GM13976 (cell line): ENCODE measurements around the gene HAUS3.
A peak's percentile ranks its signal among the peaks of the same experiment; 100 is the strongest.

Source experiments
- DNase-seq: peaks from one replicate; pipeline ENCODE4 v3.0.0; 2012; ENCODE audit warnings: low spot score
- CTCF ChIP-seq: IDR thresholded peaks from 2 replicates; pipeline ENCODE4 v1.5.1; 2012; ENCODE audit warnings: borderline replicate concordance, mild to moderate bottlenecking; ENCODE audit not compliant: insufficient read depth; ENCODE audit errors: extremely low read depth, missing control alignments, control extremely low read depth
- in situ Hi-C: fragments of 300-500 bp; cut with MboI; formaldehyde crosslinking; loops from one replicate; pipeline ENCODE4 v1.12.0; 2022; ENCODE audit warnings: low sequenced_read_pairs, mixed read lengths, inconsistent platforms; ENCODE audit not compliant: unreplicated experiment

HAUS3 gene

GRCh38 chr4:2248044-2248780, 6.3 kb upstream of the HAUS3 start:
- no peak for TF ChIP-seq CTCF
- in situ Hi-C loops: no loop called here
- peak; percentile 18 for DNase-seq

DNA sequence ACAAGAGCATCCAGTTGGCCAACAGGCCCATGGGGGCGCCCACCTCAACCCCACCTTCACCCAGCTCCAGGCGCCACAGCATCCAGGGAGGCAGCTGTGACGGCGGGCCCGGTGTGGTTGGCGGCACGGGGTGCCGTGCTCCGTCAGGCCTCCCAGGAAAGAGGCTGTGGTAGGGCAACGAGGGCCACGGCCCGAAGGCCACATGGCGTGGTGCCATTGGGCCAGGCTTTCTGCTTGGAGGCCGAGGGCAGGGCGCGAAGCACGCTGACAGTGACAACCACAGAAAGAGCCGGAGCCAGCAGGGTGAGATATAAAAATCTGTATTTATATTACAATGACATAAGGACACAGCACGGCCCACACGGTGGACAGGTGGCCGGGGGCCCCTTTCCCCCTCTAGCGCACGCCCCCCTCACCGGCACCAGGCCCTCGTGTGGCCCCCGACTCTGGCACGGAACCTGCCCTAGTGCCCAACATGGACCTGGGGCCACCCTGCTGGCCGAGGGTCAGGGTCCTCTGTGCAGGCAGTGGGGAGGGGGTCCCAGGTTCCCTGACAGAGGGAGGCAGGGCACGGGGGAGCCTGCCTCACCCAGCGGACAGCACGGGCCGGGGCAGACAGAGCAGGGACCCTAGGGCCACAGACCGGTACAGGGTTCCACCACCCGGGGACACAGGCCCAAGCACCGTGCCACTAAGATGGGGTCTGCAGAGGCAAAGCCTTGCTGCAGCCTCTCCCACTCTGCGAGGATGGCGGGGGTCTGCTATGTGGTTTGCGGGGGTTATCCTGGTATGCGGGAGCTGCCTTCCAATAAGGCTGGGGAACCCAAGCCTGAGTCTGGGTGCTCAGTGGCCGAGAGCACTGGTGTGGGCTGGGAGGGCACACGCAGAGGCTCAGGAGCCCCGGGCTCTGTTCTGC, 5.5 kb upstream of the HAUS3 start:
- in situ Hi-C loops: no loop called here
- no peak for TF ChIP-seq CTCF
- peak; percentile 15 for DNase-seq

- TF ChIP-seq CTCF: no peak
- DNase-seq: peak; percentile 21
- in situ Hi-C loops: no loop called here
These were observed 4.6 kb upstream of the HAUS3 start for GRCh38 chr4:2246384-2247127.

GRCh38 chr4:2245787-2246275, 3.9 kb upstream of the HAUS3 start:
- TF ChIP-seq CTCF: no peak
- peak; percentile 5 for DNase-seq
- in situ Hi-C loops: no loop called here

DNA sequence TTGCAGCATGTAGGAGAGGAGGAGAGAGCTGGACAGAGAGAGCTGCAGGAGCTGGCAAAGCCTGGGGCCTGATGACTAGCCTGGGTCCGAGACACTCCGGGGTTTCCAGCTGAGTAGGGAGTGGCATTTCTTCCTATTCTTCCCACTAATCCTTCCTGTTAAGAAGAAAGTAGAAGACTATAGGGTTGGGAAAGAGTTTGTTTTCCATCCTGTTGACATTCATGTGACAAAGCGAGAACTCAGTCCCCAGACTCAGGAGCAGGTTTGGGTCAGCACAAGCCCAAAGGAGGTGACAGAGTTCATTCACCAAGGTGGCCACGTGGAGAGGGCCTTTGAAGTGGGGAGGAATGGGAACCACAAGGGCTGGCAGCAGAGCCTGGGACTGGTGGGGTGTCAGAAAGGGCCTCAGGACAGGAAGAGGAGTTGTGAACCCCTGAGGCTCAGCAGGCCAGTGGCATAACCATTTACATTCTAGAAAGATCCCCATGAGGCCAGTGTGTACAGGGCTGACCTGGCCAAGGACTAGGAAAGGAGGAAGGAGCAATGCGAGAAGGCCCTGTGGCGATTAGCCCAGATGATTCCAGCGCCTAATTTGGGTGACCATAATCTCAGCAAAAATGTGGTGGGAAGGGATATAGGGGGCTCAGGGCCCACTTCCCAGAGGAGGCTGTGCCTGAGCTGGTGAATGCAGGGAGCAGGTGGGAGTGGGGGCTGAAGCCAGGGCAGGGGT, 3.3 kb upstream of the HAUS3 start:
- TF ChIP-seq CTCF: no peak
- peak; percentile 6 for DNase-seq
- in situ Hi-C loops: no loop called here
